Measurements from ENCODE around the gene ACYP2.

- TF ChIP-seq FOXM1 (IDR thresholded peaks at IDR 0.05; ENCODE audit: borderline replicate concordance), result no peak
- no peak for TF ChIP-seq L3MBTL2 (conservative IDR thresholded peaks at IDR 0.05)
- no peak for TF ChIP-seq NFRKB (IDR thresholded peaks at IDR 0.05)
- TF ChIP-seq TARDBP (IDR thresholded peaks at IDR 0.05), result no peak
Measured at GRCh38 chr2:54183281-54183680, 67.9 kb downstream of the ACYP2 start.
